KG1 (cell line): Measurements from ENCODE around the gene APOF.
"Not testable (repeated sequence)": the region's sequence is repeated elsewhere in the genome, so short reads cannot be mapped to it uniquely, and the experiment has no call there.

Source experiments
- DNase-seq: peaks from one replicate; lab custom pipeline; 2025; lab: John Stamatoyannopoulos, UW

Gene APOF

DNA sequence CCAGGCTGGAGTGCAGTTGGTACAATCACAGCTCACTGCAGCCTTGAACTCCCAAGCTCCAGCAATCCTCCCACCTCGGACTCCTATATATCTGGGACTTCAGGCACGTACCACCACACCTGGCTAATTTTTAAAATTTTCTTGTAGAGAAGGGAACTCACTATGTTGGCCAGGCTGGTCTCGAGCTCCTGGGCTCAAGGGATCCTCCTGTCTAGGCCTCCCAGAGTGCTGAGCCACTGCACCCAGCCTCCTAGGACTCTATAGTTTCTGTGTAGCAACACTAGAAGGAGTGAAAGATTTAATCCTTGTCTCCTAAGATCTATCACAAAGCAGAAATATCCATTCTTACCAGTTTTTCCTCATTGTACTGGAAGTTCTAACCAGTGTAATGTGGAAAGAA lies 4.3 kb upstream of the APOF start:
- no peak for DNase-seq

- no peak for DNase-seq
Measured at GRCh38 chr12:56361487-56362129, 1.0 kb downstream of the APOF start.

DNA sequence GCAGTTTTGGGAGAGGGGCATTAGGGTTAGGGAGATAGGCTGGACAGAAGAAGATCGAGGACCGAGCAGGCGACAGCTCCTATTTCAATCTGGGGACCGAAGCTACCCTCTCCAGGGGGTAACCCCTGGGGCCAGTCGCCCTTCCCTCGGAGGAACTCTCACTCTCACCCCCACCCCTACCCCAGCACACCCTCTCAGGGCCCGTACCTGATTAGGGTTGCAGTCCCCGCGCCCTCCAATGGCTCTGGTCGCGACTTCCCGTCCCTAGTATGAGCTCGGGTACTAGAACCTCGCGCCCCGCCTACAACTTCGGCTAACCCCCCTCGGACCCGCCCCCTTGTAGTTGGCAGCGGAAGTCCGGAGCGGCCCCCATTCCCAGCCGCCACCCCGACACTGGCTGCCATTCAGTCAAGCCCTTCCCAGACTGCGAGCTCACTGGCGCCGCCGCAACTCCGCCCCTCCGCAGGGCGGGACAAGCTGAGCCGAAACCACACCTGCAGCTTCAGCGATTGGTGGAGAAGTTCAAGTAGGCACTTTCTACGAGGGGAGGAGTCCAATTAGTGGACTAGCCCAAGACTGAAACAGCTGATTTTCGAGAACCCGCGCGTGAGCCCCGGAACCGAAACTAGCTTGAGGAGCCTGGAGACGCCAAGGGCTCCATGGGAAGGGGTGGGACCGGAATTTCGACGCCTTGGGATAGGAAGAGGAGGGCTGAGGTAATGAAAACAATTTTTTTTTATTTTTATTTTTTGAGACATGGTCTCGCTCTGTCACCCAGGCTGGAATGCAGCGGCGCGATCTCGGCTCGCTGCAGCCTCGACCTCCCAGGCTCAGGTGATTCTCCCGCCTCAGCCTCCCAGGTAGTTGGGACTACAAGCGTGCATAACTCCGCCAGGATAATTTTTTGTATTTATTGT lies 2.5 kb downstream of the APOF start, which contains the start of gene STAT2:
Gene STAT2 (minus strand): TSS at position 257 of the 917 bp plus-strand sequence. CDS start 3,536 bp downstream, outside the sequence.
- peak; percentile 82 for DNase-seq

- no peak for DNase-seq
Measured at GRCh38 chr12:56358836-56359532, 3.7 kb downstream of the APOF start.

DNA sequence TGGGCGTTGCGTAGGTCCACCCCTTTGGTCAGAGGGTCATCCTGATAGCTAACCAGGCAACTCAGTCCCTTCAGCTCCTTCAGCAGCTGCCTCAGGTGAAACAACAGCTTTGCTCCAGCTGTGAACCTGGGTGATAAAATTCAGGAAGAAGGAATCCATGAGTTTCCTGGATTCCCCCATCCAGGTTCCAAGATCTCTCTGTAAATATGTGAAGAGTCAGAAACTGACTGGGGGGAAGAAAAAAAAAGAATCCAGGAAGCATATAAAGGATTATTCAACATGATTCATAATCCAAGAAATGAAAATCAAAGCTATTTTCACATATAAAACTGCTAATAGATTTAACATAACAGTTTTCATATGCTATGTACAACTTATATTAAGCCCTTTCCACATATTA lies 11.3 kb downstream of the APOF start:
- no peak for DNase-seq

GRCh38 chr12:56350662-56351061 lies 12.0 kb downstream of the APOF start:
- no peak for DNase-seq

- DNase-seq: no peak
Measured at GRCh38 chr12:56348776-56349175, 13.9 kb downstream of the APOF start.

DNA sequence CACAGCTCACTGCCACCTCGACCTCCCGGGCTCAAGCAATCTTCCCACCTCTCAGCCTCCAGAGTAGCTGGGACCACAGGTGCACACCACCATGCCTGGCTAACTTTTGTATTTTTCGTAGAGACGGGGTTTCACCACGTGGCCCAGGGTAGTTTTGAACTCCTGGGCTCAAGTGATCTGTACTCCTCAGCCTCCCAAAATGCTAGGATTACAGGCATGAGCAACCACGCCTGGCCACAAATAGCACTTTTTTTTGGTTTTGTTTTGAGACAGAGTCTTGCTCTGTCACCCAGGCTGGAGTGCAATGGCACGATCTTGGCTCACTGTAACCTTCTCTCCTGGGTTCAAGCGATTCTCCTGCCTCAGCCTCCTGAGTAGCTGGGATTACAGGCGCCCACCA lies 15.4 kb downstream of the APOF start:
- not testable (repeated sequence) for DNase-seq

- no peak for DNase-seq
Measured at GRCh38 chr12:56346675-56347074, 16.0 kb downstream of the APOF start.

- DNase-seq: not testable (repeated sequence)
Measured at GRCh38 chr12:56342290-56342689, 20.4 kb downstream of the APOF start.

DNA sequence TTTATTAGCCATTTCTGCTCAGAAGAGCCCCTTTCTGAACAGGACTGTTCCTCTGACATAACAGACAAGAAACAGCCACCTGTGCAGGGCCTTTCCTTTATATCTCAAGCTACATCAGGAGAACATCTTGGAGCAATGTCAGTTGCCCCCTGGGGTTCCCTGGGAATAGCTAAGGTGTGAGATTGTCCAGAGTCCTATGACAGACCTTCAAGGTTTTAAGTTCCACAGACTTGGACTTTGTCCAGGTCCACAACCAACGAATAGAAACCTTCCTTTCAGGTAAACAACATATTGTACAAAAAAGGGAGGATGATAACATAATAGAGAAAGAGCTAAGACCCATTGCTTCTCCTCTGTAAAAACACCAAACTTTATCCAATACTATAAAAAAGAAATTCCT lies 21.0 kb downstream of the APOF start:
- DNase-seq: no peak

DNA sequence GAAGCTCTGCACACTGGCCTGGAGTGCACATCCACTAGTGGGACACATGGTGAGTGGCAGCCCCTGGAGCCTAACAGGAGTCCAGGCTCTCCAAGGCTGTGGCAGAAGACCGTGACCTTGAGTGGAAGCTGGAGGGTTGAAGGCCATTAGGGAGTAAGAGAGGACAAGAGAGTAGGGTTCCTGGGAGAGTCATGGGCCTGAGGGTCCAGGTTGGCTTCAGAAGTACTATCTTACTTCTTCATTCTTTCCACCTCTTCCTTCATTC lies 23.6 kb downstream of the APOF start:
- no peak for DNase-seq

GRCh38 chr12:56338308-56339157 lies 24.1 kb downstream of the APOF start, which contains the start of gene IL23A:
Gene IL23A (plus strand): TSS chr12:56338884. CDS start chr12:56339045, 161 bp downstream.
- no peak for DNase-seq

DNA sequence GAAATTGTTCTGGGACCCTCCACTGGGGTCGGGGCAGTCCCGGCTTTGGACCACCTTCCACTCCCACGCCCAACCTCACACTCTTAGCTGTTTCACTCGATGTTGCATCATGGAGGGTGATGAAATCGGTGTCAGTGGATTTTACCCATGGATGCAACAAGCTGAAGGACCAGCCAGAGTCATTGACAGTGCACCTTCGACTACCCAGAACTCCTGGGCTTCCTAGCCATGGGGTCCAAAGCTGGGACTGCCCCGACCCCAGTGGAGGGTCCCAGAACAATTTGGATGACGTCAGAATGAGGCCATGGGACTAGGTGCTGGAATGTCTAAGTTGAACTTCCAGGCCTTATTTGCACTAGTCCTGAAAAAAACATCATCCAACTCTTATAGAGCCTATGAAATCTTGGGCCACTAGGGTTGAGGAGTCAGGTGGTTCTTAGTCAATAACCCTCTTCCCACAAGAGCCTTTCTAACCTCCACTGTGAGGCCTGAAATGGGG lies 24.9 kb downstream of the APOF start:
- no peak for DNase-seq

- DNase-seq: no peak
Measured at GRCh38 chr12:56336361-56337167, 26.1 kb downstream of the APOF start.

DNA sequence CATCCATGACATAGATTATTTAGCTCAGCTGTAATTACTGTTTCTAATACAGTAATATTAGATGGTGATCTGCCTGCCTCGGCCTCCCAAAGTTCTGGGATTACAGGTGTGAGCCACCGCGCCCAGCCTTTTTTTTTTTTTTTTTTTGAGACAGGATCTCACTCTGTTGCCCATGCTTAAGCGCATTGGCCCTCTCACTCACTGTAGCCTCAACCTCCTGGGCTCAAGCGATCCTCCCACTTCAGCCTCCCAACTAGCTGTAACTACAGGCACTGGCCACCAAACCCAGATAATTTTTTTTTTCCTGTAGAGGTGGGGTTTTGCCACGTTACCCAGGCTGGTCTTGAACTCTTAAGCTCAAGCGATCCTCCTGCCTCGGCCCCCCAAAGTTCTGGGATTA lies 27.1 kb downstream of the APOF start:
- not testable (repeated sequence) for DNase-seq

- DNase-seq: no peak
Measured at GRCh38 chr12:56334490-56334793, 28.2 kb downstream of the APOF start.

- DNase-seq: peak; percentile 68
Measured at GRCh38 chr12:56333679-56334489, 28.8 kb downstream of the APOF start, which contains the start of gene PAN2. Gene PAN2 (minus strand): TSS chr12:56334000. CDS start chr12:56333094, 906 bp downstream.

GRCh38 chr12:56333197-56333678 lies 29.4 kb downstream of the APOF start:
- DNase-seq: no peak
